Skin epidermis (tissue), 12 donors: ENCODE data around the gene RAB5IF.
"Not testable (repeated sequence)": the region's sequence is repeated elsewhere in the genome, so short reads cannot be mapped to it uniquely, and the experiment has no call there.

ENCODE experiments used
- H3K27ac ChIP-seq, 21 experiments: fragments of 200-600 bp; sonication (generic) in 11 of 21; one replicate each; pipeline ENCODE4 v1.5.0; 2020; ENCODE audit warnings: mild to moderate bottlenecking in 3 of 21, inconsistent platforms in 2 of 21, moderate library complexity in 2 of 21
- H3K4me3 ChIP-seq, 7 experiments: fragments of 200-600 bp; sonication (generic) in 2 of 7; one replicate each; pipeline ENCODE4 v1.5.0; 2020; ENCODE audit warnings: inconsistent platforms in 2 of 7, mild to moderate bottlenecking in 2 of 7, moderate library complexity in 1 of 7

The RAB5IF gene

GRCh38 chr20:36624068-36624943, 18.7 kb downstream of the RAB5IF start:
- Histone ChIP-seq H3K27ac (peak overlapping the region in 1 of 21 experiments; percentile 3), H3K4me3 (no peak overlapping the region)

- Histone ChIP-seq H3K27ac (no peak overlapping the region), H3K4me3 (no peak overlapping the region)
Observed at GRCh38 chr20:36624944-36625324, 19.4 kb downstream of the RAB5IF start.

GRCh38 chr20:36628076-36628475, 22.5 kb downstream of the RAB5IF start:
- Histone ChIP-seq H3K4me3 (no peak overlapping the region), H3K27ac (peak overlapping the region in 1 of 21 experiments; percentile 14)

GRCh38 chr20:36629719-36630681, 24.4 kb downstream of the RAB5IF start:
- Histone ChIP-seq H3K4me3 (no peak overlapping the region), H3K27ac (peak overlapping the region in 11 of 21 experiments; percentile 18 to 81 (median 58))

GRCh38 chr20:36631646-36632045, 26.1 kb downstream of the RAB5IF start:
- peak overlapping the region in 1 of 21 experiments; percentile 81 for H3K27ac ChIP-seq
- H3K4me3 ChIP-seq = no peak overlapping the region

GRCh38 chr20:36632147-36632486, 26.5 kb downstream of the RAB5IF start:
- Histone ChIP-seq H3K27ac (no peak overlapping the region), H3K4me3 (no peak overlapping the region)

- Histone ChIP-seq H3K27ac (no peak overlapping the region), H3K4me3 (no peak overlapping the region)
Observed at GRCh38 chr20:36632487-36633284, 27.1 kb downstream of the RAB5IF start.

- Histone ChIP-seq H3K27ac (no peak overlapping the region), H3K4me3 (no peak overlapping the region)
Observed at GRCh38 chr20:36633285-36633772, 27.8 kb downstream of the RAB5IF start.

- Histone ChIP-seq H3K4me3 (no peak overlapping the region), H3K27ac (no peak overlapping the region)
Observed at GRCh38 chr20:36634342-36634741, 28.8 kb downstream of the RAB5IF start.

GRCh38 chr20:36638876-36639400, 33.4 kb downstream of the RAB5IF start:
- H3K27ac ChIP-seq, H3K4me3 ChIP-seq: not testable (repeated sequence)

- H3K27ac ChIP-seq = no peak overlapping the region
- no peak overlapping the region for H3K4me3 ChIP-seq
Observed at GRCh38 chr20:36641506-36641843, 35.9 kb downstream of the RAB5IF start.

GRCh38 chr20:36642136-36642535, 36.6 kb downstream of the RAB5IF start:
- no peak overlapping the region for H3K4me3 ChIP-seq
- H3K27ac ChIP-seq = no peak overlapping the region

- Histone ChIP-seq H3K27ac (peak overlapping the region in 7 of 21 experiments; percentile 35 to 90 (median 85)), H3K4me3 (peak overlapping the region in 5 of 7 experiments; percentile 11 to 35 (median 17))
Observed at GRCh38 chr20:36644032-36644705, 38.6 kb downstream of the RAB5IF start.

- peak overlapping the region in 9 of 21 experiments; percentile 15 to 90 (median 75) for H3K27ac ChIP-seq
Observed at GRCh38 chr20:36644706-36645095, 39.1 kb downstream of the RAB5IF start.

GRCh38 chr20:36645353-36645752, 39.8 kb downstream of the RAB5IF start:
- H3K4me3 ChIP-seq = peak overlapping the region in 6 of 7 experiments; percentile 11 to 35 (median 21)
- H3K27ac ChIP-seq = peak overlapping the region in 12 of 21 experiments; percentile 15 to 90 (median 68)

More at GRCh38 chr20:36644706-36645095, 39.1 kb downstream of the RAB5IF start:
- H3K4me3 ChIP-seq = peak overlapping the region in 5 of 7 experiments; percentile 15 to 35 (median 25)

GRCh38 chr20:36645998-36646397, 40.4 kb downstream of the RAB5IF start, which contains the start of gene SLA2:
SLA2 (minus strand) TSS chr20:36646196; CDS start chr20:36641335, 4,861 bp downstream.
- Histone ChIP-seq H3K27ac (peak within 1 kb of the TSS in 14 of 21 experiments; percentile 15 to 90 (median 56)), H3K4me3 (peak within 1 kb of the TSS in 6 of 7 experiments; percentile 11 to 35 (median 21))

- no peak overlapping the region for H3K4me3 ChIP-seq
- H3K27ac ChIP-seq = peak overlapping the region in 7 of 21 experiments; percentile 42 to 90 (median 85)
Observed at GRCh38 chr20:36646678-36647077, 41.1 kb downstream of the RAB5IF start.
